ENCODE measurements around the gene EWSR1. TPM values are rescaled to one million over a fixed set of nuclear protein-coding genes. Genes with fewer than 3 reads are reported as not detected.
A peak's percentile ranks its signal among the peaks of the same experiment; 100 is the strongest.

Gene EWSR1
- total and polyA plus RNA-seq, 2 of the 4 experiments (the other 2 are of a cell fraction): 243 to 518 TPM

DNA sequence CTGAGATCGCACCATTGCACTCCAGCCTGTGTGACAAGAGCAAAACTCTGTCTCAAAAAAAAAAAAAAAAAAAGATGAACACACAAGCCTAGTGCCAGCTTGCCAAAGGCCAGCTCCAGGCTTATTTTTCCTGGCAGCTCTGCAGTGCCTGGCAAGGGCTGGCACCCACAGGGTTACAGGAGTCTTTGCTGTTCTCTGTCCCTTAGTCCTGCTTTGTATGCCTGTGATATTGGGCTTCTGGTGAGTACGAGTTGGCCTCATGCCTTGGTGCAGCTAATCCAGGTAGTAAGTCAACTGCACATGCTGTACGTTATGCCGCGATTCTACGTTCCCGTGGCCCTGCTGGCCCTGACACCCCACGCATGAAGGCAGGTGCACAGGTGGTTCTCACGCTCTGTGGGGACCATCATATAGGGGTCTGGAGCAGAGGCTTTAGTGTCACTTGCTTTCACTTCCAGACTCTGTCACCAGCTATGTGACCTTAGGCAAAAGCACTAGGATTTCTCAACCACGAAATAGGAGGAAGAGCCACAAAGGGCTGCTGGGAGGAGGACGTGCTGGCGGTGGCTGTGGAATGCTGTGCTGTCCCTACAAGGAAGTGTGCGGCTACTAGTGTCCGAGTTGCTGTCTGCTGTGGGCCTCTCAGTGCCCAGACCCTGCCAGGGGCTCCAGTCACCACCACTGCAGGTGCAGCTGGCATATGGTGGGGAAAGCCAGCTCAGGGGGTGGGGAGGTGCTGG is 68.9 kb downstream of the EWSR1 start:
- dilution Hi-C loops (cut with HindIII; ENCODE audit: low sequenced_read_pairs, unreplicated experiment) (no loop called here), intact Hi-C loops (cut with micrococcal nuclease) (no loop called here), in situ Hi-C loops (cut with MboI; ENCODE audit: low sequenced_read_pairs) (no loop called here)
- H3K27ac ChIP-seq (ENCODE audit: insufficient read depth, low read length): no peak overlapping the region
- POLR2A ChIA-PET (ENCODE audit: unreplicated experiment): interaction anchor here (0.6 kb wide), 1 partner anchor 56 kb away, joined by 3 read pairs; no protein-coding TSS in a partner anchor
- no peak overlapping the region for H3K23ac ChIP-seq (ENCODE audit: low read depth, low read length)
- no peak overlapping the region for H3K4me3 ChIP-seq (ENCODE audit: insufficient read depth, low read depth, low read length)
- no peak overlapping the region for H4K5ac ChIP-seq (ENCODE audit: low read depth, low read length)
- BruUV-seq (replicated peaks): no TSS peak
- no peak overlapping the region for H2BK120ac ChIP-seq (ENCODE audit: low read depth, low read length)
- H3K4ac ChIP-seq (ENCODE audit: low read depth, low read length): no peak overlapping the region
- no peak overlapping the region for H3K4me2 ChIP-seq (ENCODE audit: low read depth, low read length)
- no peak overlapping the region for H2AK5ac ChIP-seq (ENCODE audit: low read depth, low read length)
- H3K14ac ChIP-seq (replicated peaks; ENCODE audit: low read depth, low read length): no peak overlapping the region
- no peaks in the 10 kb centered on the region for H3K4me1 ChIP-seq (ENCODE audit: control insufficient read depth, insufficient read depth, low read length)
- no peak for ATAC-seq (ENCODE audit: low read depth)
- no peak overlapping the region for H2BK15ac ChIP-seq (ENCODE audit: low read depth, low read length)
- H2BK5ac ChIP-seq (ENCODE audit: low read depth, low read length, poor library complexity, severe bottlenecking): no peak overlapping the region
- no peaks in the 10 kb centered on the region for H3K27me3 ChIP-seq (ENCODE audit: control insufficient read depth, insufficient read depth, low read length)
- no peaks in the 10 kb centered on the region; the same call in 1 of the 2 replicates for H4K20me1 ChIP-seq (ENCODE audit: insufficient read depth, low read length)
- no peak overlapping the region for H3K18ac ChIP-seq (ENCODE audit: low read depth, low read length)
- H4K8ac ChIP-seq (ENCODE audit: low read depth in 2 of 2, low read length in 2 of 2): no peak overlapping the region
- peaks cover 50% of the 10 kb centered on the region for H3K36me3 ChIP-seq (ENCODE audit: control insufficient read depth, insufficient read depth, low read length)
- H3K9ac ChIP-seq (ENCODE audit: low read depth, low read length): no peak overlapping the region
- H3K9me1 ChIP-seq (ENCODE audit: insufficient read depth, low read length): no peaks in the 10 kb centered on the region; the same call in 1 of the 2 replicates
- DNase-seq: no peak
- no peak overlapping the region for H2AFZ ChIP-seq (replicated peaks; ENCODE audit: low read length, poor library complexity)
- no peak overlapping the region for H2BK20ac ChIP-seq (ENCODE audit: low read depth, low read length)
- 89% methylated on average over 7 of the region's 14 CpGs; no CpG with 5 or more reads in 1 of the 2 experiments for WGBS, 2 experiments (ENCODE audit: extremely low coverage in 2 of 2, insufficient read length in 1 of 2)
- H2AK9ac ChIP-seq (replicated peaks; ENCODE audit: low read depth, low read length, poor library complexity): peak overlapping the region; percentile 65
- H3K56ac ChIP-seq (ENCODE audit: extremely low read depth, insufficient read depth, low read length): no peak overlapping the region
- H3K9me3 ChIP-seq (ENCODE audit: control insufficient read depth, insufficient read depth, low read length): no peaks in the 10 kb centered on the region
- no peak for TF ChIP-seq MAZ (IDR thresholded peaks at IDR 0.05; ENCODE audit: borderline replicate concordance, low read depth, low read length)
- peaks cover 0 to 3% of the 10 kb centered on the region in 2 experiments; a peak in 1 of 4 replicates for H3K79me1 ChIP-seq (ENCODE audit: low read depth in 1 of 2, low read length in 2 of 2)
- H4K91ac ChIP-seq (ENCODE audit: insufficient read depth, low read depth, low read length): no peak overlapping the region
- CTCF ChIA-PET: no interaction called here

Measured in IMR-90 (cell line).